Ovary (tissue), 9 donors: ENCODE measurements around the gene PLK5. TPM values are rescaled to one million over a fixed set of nuclear protein-coding genes. Genes with fewer than 3 reads are reported as not detected.
A peak's percentile ranks its signal among the peaks of the same experiment; 100 is the strongest.

ENCODE experiments used
- DNase-seq, 5 donors: peaks; one replicate each; pipeline ENCODE4 v3.0.0-alpha.2; 2019 to 2020
- H3K27ac ChIP-seq, 2 donors: fragments of 200-600 bp; one replicate each; pipeline versions ENCODE4 v1.5.1 to v1.8.0; 2019 to 2022
- H3K27me3 ChIP-seq: fragments of 200-600 bp; one replicate; pipeline ENCODE4 v1.8.0; 2022
- H3K36me3 ChIP-seq: fragments of 200-600 bp; sonication (generic); one replicate; pipeline ENCODE4 v1.5.1; 2019
- H3K4me1 ChIP-seq: one replicate; pipeline ENCODE4 v1.8.1; 2013; ENCODE audit warnings: mild to moderate bottlenecking, moderate library complexity; ENCODE audit not compliant: insufficient read depth
- H3K4me3 ChIP-seq: fragments of 200-600 bp; sonication (generic); one replicate; pipeline ENCODE4 v1.5.1; 2017
- H3K9me3 ChIP-seq, 2 donors: fragments of 200-600 bp in 1 of 2; sonication (generic) in 1 of 2; one replicate each; pipeline versions ENCODE4 v1.5.1 to v1.8.1; 2013 to 2019; ENCODE audit warnings: mild to moderate bottlenecking in 1 of 2, moderate library complexity in 1 of 2
- EP300 ChIP-seq: sonication (generic); formaldehyde crosslinking; IDR thresholded peaks from one replicate; pipeline ENCODE4 v1.6.1; 2017; ENCODE audit warnings: antibody characterized with exemption
- POLR2A ChIP-seq: fragments of 450-650 bp; IDR thresholded peaks from one replicate; pipeline ENCODE4 v1.6.1; 2017; ENCODE audit warnings: antibody characterized with exemption, mild to moderate bottlenecking, moderate library complexity
- WGBS, 3 donors: extraction: QIAGEN DNeasy Blood & Tissue Kit in 1 of 3; methylation state at CpG; one replicate each; pipeline versions ENCODE4 v1.1.5 to v1.1.7; 2013 to 2017; 5-methylcytosine and 5-hydroxymethylcytosine counted together
- intact Hi-C, 4 donors: fragments of 100-400 bp; cut with DNase I; formaldehyde crosslinking; loops; one replicate each; pipeline versions ENCODE4 v1.11.0 to v1.15.1; 2022 to 2023
- polyA plus RNA-seq, 2 donors: library from polyadenylated mRNA; stranded (reverse); fragments of 200-250 nt in 1 of 2; fragments of 350-450 nt in 1 of 2; fragmentation: Illumina TruSeq in 1 of 2; extraction: RNeasy Lipid Tissue Mini Kit (QIAGEN cat#74804) in 1 of 2; gene quantifications; one replicate each; pipeline ENCODE4 v1.2.3, GENCODE V29; 2013 to 2014
- total RNA-seq, 7 donors: library from RNA; depleted of rRNA in 2 of 7; stranded (reverse); fragments of >200 nt in 2 of 7; fragmentation: NEBNext Ultra II Directional in 3 of 7; extraction: Animal tissue kit (Norgen Biotek cat#: 25700) in 3 of 7; gene quantifications; one replicate each; pipeline versions ENCODE4 v1.1.0 to v1.2.4, GENCODE V29; 2016 to 2023
- TF ChIP-seq, protein P1 (sequence below), 3 donors: fragments of 450-650 bp in 2 of 3; fragments of 200-600 bp in 1 of 3; IDR thresholded peaks; one replicate each; pipeline versions ENCODE4 v1.5.1 to v1.8.0; 2016 to 2022; ENCODE audit warnings: antibody characterized with exemption in 3 of 3, mild to moderate bottlenecking in 1 of 3
- donor health status: DM: no; HTN: no; CAD: no; lungs with moderate emphysema.
- donor health status: DM: no; HTN: no; CAD: no.
- donor health status: Bipolar disorder and iron deficiency.
- donor health status: DM: yes; HTN: yes; CAD: no.
- donor health status: DM: no; HTN: no; CAD: no.
- donor health status: DM: yes; HTN: yes; CAD: no.

PLK5 gene
- total and polyA plus RNA-seq, 9 donors = 0.11 to 1.1 (median 0.65) TPM; not detected in 5

GRCh38 chr19:1511318-1512317 lies 12.3 kb upstream of the PLK5 start:
- peaks cover 5% of the 10 kb centered on the region for H3K27me3 ChIP-seq
- 34 to 52% (median 37%) methylated on average over 21 to 22 of the region's 22 CpGs for WGBS, 3 donors
- no peak for DNase-seq
- no peak overlapping the region for H3K4me3 ChIP-seq
- intact Hi-C loops = no loop called here
- no peak overlapping the region for H3K27ac ChIP-seq
- peaks cover 2% of the 10 kb centered on the region for H3K4me1 ChIP-seq
- TF ChIP-seq, protein P1, sequence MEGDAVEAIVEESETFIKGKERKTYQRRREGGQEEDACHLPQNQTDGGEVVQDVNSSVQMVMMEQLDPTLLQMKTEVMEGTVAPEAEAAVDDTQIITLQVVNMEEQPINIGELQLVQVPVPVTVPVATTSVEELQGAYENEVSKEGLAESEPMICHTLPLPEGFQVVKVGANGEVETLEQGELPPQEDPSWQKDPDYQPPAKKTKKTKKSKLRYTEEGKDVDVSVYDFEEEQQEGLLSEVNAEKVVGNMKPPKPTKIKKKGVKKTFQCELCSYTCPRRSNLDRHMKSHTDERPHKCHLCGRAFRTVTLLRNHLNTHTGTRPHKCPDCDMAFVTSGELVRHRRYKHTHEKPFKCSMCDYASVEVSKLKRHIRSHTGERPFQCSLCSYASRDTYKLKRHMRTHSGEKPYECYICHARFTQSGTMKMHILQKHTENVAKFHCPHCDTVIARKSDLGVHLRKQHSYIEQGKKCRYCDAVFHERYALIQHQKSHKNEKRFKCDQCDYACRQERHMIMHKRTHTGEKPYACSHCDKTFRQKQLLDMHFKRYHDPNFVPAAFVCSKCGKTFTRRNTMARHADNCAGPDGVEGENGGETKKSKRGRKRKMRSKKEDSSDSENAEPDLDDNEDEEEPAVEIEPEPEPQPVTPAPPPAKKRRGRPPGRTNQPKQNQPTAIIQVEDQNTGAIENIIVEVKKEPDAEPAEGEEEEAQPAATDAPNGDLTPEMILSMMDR (IDR thresholded peaks at IDR 0.05) = no peak
- no peak for TF ChIP-seq EP300
- TF ChIP-seq POLR2A = no peak
- no peaks in the 10 kb centered on the region for H3K36me3 ChIP-seq
- no peaks in the 10 kb centered on the region for H3K9me3 ChIP-seq

- TF ChIP-seq EP300 (no peak), POLR2A (no peak)
- TF ChIP-seq, protein P1 (IDR thresholded peaks at IDR 0.05) = no peak
- Histone ChIP-seq H3K4me1 (no peaks in the 10 kb centered on the region), H3K27ac (peak within 1 kb of the TSS in 1 of 2 donors; percentile 29), H3K27me3 (peaks cover 5% of the 10 kb centered on the region), H3K4me3 (peak within 1 kb of the TSS; percentile 55), H3K9me3 (no peaks in the 10 kb centered on the region), H3K36me3 (no peaks in the 10 kb centered on the region)
- intact Hi-C loops = no loop called here
- 2 to 8% (median 2%) methylated on average over 14 to 78 of the region's 78 CpGs for WGBS, 3 donors
- DNase-seq = peak in 2 of 5 donors; percentile 51 to 71
Measured at GRCh38 chr19:1512671-1513498, 11.0 kb upstream of the PLK5 start, which contains the start of gene ADAMTSL5. Gene ADAMTSL5, minus strand, starts transcription at chr19:1513019. Its CDS starts 2,076 bp downstream, at chr19:1510943.

- H3K4me3 ChIP-seq = peak overlapping the region; percentile 55
- no peaks in the 10 kb centered on the region for H3K4me1 ChIP-seq
- intact Hi-C loops = no loop called here
- 2 to 6% (median 3%) methylated on average over 29 to 52 of the region's 52 CpGs for WGBS, 3 donors
- peak in 1 of 5 donors; percentile 43 for DNase-seq
- peaks cover 5% of the 10 kb centered on the region for H3K27me3 ChIP-seq
- no peaks in the 10 kb centered on the region for H3K36me3 ChIP-seq
- TF ChIP-seq EP300 = no peak
- TF ChIP-seq, protein P1 (IDR thresholded peaks at IDR 0.05) = no peak
- no peak for TF ChIP-seq POLR2A
- no peaks in the 10 kb centered on the region for H3K9me3 ChIP-seq
- peak overlapping the region in 1 of 2 donors; percentile 29 for H3K27ac ChIP-seq
Measured at GRCh38 chr19:1513499-1514294, 10.2 kb upstream of the PLK5 start.
